ENCODE data around the gene AFTPH.

GRCh38 chr2:64542071-64543007, 18.2 kb downstream of the AFTPH start:
- no peak for TF ChIP-seq TCF7L2 (IDR thresholded peaks at IDR 0.05; ENCODE audit: low read depth, low read length)
- TF ChIP-seq CTCF (IDR thresholded peaks at IDR 0.05) = no peak
- no peak for TF ChIP-seq REST (IDR thresholded peaks at IDR 0.05; ENCODE audit: insufficient read depth in 1 of 2, low read depth in 2 of 2, low read length in 1 of 2)
- TF ChIP-seq SIN3A (IDR thresholded peaks at IDR 0.05; ENCODE audit: borderline replicate concordance, insufficient read depth, low read depth, low read length) = no peak
- no peak for TF ChIP-seq POLR2AphosphoS5 (IDR thresholded peaks at IDR 0.05; ENCODE audit: low read depth, low read length)
